Measurements from ENCODE around the gene PCCA. TPM values are rescaled to one million over a fixed set of nuclear protein-coding genes. Genes with fewer than 3 reads are reported as not detected.

Gene PCCA
- total RNA-seq, 1 donor from 2014 or later = 6.4 TPM

- intact Hi-C loops (cut with micrococcal nuclease) = no loop called here
- H3K9me3 Mint-ChIP-seq = no peaks in the 10 kb centered on the region
- no peaks in the 10 kb centered on the region for H3K27me3 Mint-ChIP-seq
- peaks cover 2% of the 10 kb centered on the region for H3K4me1 Mint-ChIP-seq
- DNase-seq = no peak
- no peak overlapping the region for H3K27ac Mint-ChIP-seq
- no peak overlapping the region for H3K4me3 Mint-ChIP-seq
- H3K36me3 Mint-ChIP-seq (ENCODE audit: low read depth) = no peaks in the 10 kb centered on the region
These were observed 388.1 kb downstream of the PCCA start for GRCh38 chr13:100476963-100477362.

GRCh38 chr13:100478107-100478809 is 389.4 kb downstream of the PCCA start:
- Mint-ChIP-seq H3K4me3 (no peak overlapping the region), H3K4me1 (peaks cover 6% of the 10 kb centered on the region), H3K27me3 (no peaks in the 10 kb centered on the region), H3K9me3 (no peaks in the 10 kb centered on the region), H3K27ac (no peak overlapping the region), H3K36me3 (ENCODE audit: low read depth) (no peaks in the 10 kb centered on the region)
- intact Hi-C loops (cut with micrococcal nuclease) = no loop called here
- no peak for DNase-seq

GRCh38 chr13:100480676-100481075 is 391.8 kb downstream of the PCCA start:
- Mint-ChIP-seq H3K4me1 (peaks cover 20% of the 10 kb centered on the region), H3K4me3 (no peak overlapping the region), H3K27ac (no peak overlapping the region), H3K9me3 (no peaks in the 10 kb centered on the region), H3K36me3 (ENCODE audit: low read depth) (no peaks in the 10 kb centered on the region), H3K27me3 (no peaks in the 10 kb centered on the region)
- intact Hi-C loops (cut with micrococcal nuclease) = no loop called here
- DNase-seq = no peak

GRCh38 chr13:100483139-100483538 is 394.2 kb downstream of the PCCA start:
- Mint-ChIP-seq H3K9me3 (no peaks in the 10 kb centered on the region), H3K36me3 (ENCODE audit: low read depth) (no peaks in the 10 kb centered on the region), H3K27me3 (no peaks in the 10 kb centered on the region), H3K4me3 (no peak overlapping the region), H3K4me1 (peaks cover 18% of the 10 kb centered on the region), H3K27ac (no peak overlapping the region)
- intact Hi-C loops (cut with micrococcal nuclease) = no loop called here
- DNase-seq = no peak

- no peaks in the 10 kb centered on the region for H3K36me3 Mint-ChIP-seq (ENCODE audit: low read depth)
- H3K4me1 Mint-ChIP-seq = peaks cover 18% of the 10 kb centered on the region
- no peak for DNase-seq
- H3K27ac Mint-ChIP-seq = no peak overlapping the region
- no peaks in the 10 kb centered on the region for H3K27me3 Mint-ChIP-seq
- H3K4me3 Mint-ChIP-seq = peak overlapping the region; percentile 27
- H3K9me3 Mint-ChIP-seq = no peaks in the 10 kb centered on the region
- intact Hi-C loops (cut with micrococcal nuclease) = no loop called here
These were observed 395.0 kb downstream of the PCCA start for GRCh38 chr13:100483841-100484381.

GRCh38 chr13:100484702-100485101 is 395.8 kb downstream of the PCCA start:
- no peak for DNase-seq

GRCh38 chr13:100485265-100485664 is 396.4 kb downstream of the PCCA start:
- intact Hi-C loops (cut with micrococcal nuclease) = no loop called here
- Mint-ChIP-seq H3K4me1 (peaks cover 18% of the 10 kb centered on the region), H3K27me3 (no peaks in the 10 kb centered on the region), H3K4me3 (no peak overlapping the region), H3K9me3 (no peaks in the 10 kb centered on the region), H3K27ac (no peak overlapping the region), H3K36me3 (ENCODE audit: low read depth) (no peaks in the 10 kb centered on the region)
- DNase-seq = no peak

More at GRCh38 chr13:100484702-100485101, 395.8 kb downstream of the PCCA start:
- no peak overlapping the region for H3K27ac Mint-ChIP-seq
- peaks cover 18% of the 10 kb centered on the region for H3K4me1 Mint-ChIP-seq
- no peaks in the 10 kb centered on the region for H3K36me3 Mint-ChIP-seq (ENCODE audit: low read depth)
- H3K4me3 Mint-ChIP-seq = peak overlapping the region; percentile 11
- intact Hi-C loops (cut with micrococcal nuclease) = no loop called here
- no peaks in the 10 kb centered on the region for H3K27me3 Mint-ChIP-seq
- no peaks in the 10 kb centered on the region for H3K9me3 Mint-ChIP-seq

GRCh38 chr13:100490692-100491091 is 401.8 kb downstream of the PCCA start:
- DNase-seq = no peak
- Mint-ChIP-seq H3K9me3 (no peaks in the 10 kb centered on the region), H3K27me3 (no peaks in the 10 kb centered on the region), H3K27ac (no peak overlapping the region), H3K4me3 (no peak overlapping the region), H3K4me1 (no peaks in the 10 kb centered on the region), H3K36me3 (ENCODE audit: low read depth) (no peaks in the 10 kb centered on the region)
- intact Hi-C loops (cut with micrococcal nuclease) = no loop called here

GRCh38 chr13:100491164-100491842 is 402.4 kb downstream of the PCCA start:
- DNase-seq = no peak
- no peaks in the 10 kb centered on the region for H3K27me3 Mint-ChIP-seq
- intact Hi-C loops (cut with micrococcal nuclease) = no loop called here
- H3K4me3 Mint-ChIP-seq = no peak overlapping the region
- H3K36me3 Mint-ChIP-seq (ENCODE audit: low read depth) = no peaks in the 10 kb centered on the region
- H3K27ac Mint-ChIP-seq = no peak overlapping the region
- H3K4me1 Mint-ChIP-seq = no peaks in the 10 kb centered on the region
- H3K9me3 Mint-ChIP-seq = no peaks in the 10 kb centered on the region

GRCh38 chr13:100493418-100493817 is 404.5 kb downstream of the PCCA start:
- no peaks in the 10 kb centered on the region for H3K9me3 Mint-ChIP-seq
- H3K4me3 Mint-ChIP-seq = no peak overlapping the region
- H3K36me3 Mint-ChIP-seq (ENCODE audit: low read depth) = no peaks in the 10 kb centered on the region
- intact Hi-C loops (cut with micrococcal nuclease) = no loop called here
- H3K27me3 Mint-ChIP-seq = no peaks in the 10 kb centered on the region
- no peak for DNase-seq
- peaks cover 3% of the 10 kb centered on the region for H3K4me1 Mint-ChIP-seq
- H3K27ac Mint-ChIP-seq = no peak overlapping the region

GRCh38 chr13:100495455-100495854 is 406.6 kb downstream of the PCCA start:
- H3K9me3 Mint-ChIP-seq = no peaks in the 10 kb centered on the region
- H3K4me3 Mint-ChIP-seq = no peak overlapping the region
- H3K36me3 Mint-ChIP-seq (ENCODE audit: low read depth) = no peaks in the 10 kb centered on the region
- H3K4me1 Mint-ChIP-seq = peaks cover 3% of the 10 kb centered on the region
- H3K27ac Mint-ChIP-seq = no peak overlapping the region
- no peaks in the 10 kb centered on the region for H3K27me3 Mint-ChIP-seq
- no peak for DNase-seq
- intact Hi-C loops (cut with micrococcal nuclease) = no loop called here

- Mint-ChIP-seq H3K4me1 (peaks cover 3% of the 10 kb centered on the region), H3K27me3 (no peaks in the 10 kb centered on the region), H3K9me3 (no peaks in the 10 kb centered on the region), H3K27ac (no peak overlapping the region), H3K4me3 (no peak overlapping the region), H3K36me3 (ENCODE audit: low read depth) (no peaks in the 10 kb centered on the region)
- intact Hi-C loops (cut with micrococcal nuclease) = no loop called here
- no peak for DNase-seq
These were observed 408.5 kb downstream of the PCCA start for GRCh38 chr13:100497389-100497788.

GRCh38 chr13:100502446-100502845 is 413.6 kb downstream of the PCCA start:
- Mint-ChIP-seq H3K4me1 (peaks cover 18% of the 10 kb centered on the region), H3K27ac (no peak overlapping the region), H3K9me3 (no peaks in the 10 kb centered on the region), H3K27me3 (peaks cover 8% of the 10 kb centered on the region), H3K36me3 (ENCODE audit: low read depth) (no peaks in the 10 kb centered on the region), H3K4me3 (no peak overlapping the region)
- intact Hi-C loops (cut with micrococcal nuclease) = no loop called here
- DNase-seq = no peak

GRCh38 chr13:100503622-100504021 is 414.7 kb downstream of the PCCA start:
- H3K27ac Mint-ChIP-seq = no peak overlapping the region
- H3K36me3 Mint-ChIP-seq (ENCODE audit: low read depth) = no peaks in the 10 kb centered on the region
- no peaks in the 10 kb centered on the region for H3K9me3 Mint-ChIP-seq
- H3K4me1 Mint-ChIP-seq = peaks cover 18% of the 10 kb centered on the region
- peaks cover 8% of the 10 kb centered on the region for H3K27me3 Mint-ChIP-seq
- H3K4me3 Mint-ChIP-seq = no peak overlapping the region
- DNase-seq = no peak
- intact Hi-C loops (cut with micrococcal nuclease) = no loop called here
